ENCODE data around the gene CSNK1A1.
"Not testable (repeated sequence)": the region's sequence is repeated elsewhere in the genome, so short reads cannot be mapped to it uniquely, and the experiment has no call there.

CSNK1A1 gene

DNA sequence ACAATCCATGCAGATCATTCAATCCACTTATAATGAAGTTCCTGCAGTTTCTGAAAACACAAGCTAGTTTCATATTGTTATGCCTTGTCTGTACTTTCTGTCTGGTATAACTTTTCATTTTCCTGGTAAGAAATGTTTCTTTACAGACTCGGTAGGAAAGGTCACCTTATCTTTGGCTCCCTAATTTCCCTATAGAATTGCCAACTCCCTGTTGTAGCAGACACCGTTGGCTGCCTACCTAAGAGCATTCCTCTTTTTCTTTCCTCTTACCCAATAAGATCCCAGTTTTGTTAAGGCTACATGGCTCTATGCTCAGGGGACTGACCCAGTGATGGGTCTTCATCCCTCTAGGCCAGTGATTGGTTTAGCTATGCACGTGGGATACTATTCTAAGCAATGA is 23.9 kb upstream of the CSNK1A1 start:
- no peak for DNase-seq (ENCODE audit: low read depth, low spot score)
- H3K9me3 ChIP-seq (ENCODE audit: control insufficient read depth, insufficient read depth, low read length), result no peaks in the 10 kb centered on the region
- WGBS (ENCODE audit: insufficient coverage, insufficient read length), result no CpG with 5 or more reads among the region's 3 CpGs
- H3K36me3 ChIP-seq (ENCODE audit: control insufficient read depth, insufficient read depth, low read length), result no peaks in the 10 kb centered on the region
- H3K4me1 ChIP-seq (ENCODE audit: control insufficient read depth, insufficient read depth, low read length), result no peaks in the 10 kb centered on the region
- no peaks in the 10 kb centered on the region for H3K27me3 ChIP-seq (ENCODE audit: control insufficient read depth, insufficient read depth, low read length)
- no peak overlapping the region for H3K27ac ChIP-seq (ENCODE audit: low read length)
- H3K4me3 ChIP-seq (ENCODE audit: low read length), result no peak overlapping the region

DNA sequence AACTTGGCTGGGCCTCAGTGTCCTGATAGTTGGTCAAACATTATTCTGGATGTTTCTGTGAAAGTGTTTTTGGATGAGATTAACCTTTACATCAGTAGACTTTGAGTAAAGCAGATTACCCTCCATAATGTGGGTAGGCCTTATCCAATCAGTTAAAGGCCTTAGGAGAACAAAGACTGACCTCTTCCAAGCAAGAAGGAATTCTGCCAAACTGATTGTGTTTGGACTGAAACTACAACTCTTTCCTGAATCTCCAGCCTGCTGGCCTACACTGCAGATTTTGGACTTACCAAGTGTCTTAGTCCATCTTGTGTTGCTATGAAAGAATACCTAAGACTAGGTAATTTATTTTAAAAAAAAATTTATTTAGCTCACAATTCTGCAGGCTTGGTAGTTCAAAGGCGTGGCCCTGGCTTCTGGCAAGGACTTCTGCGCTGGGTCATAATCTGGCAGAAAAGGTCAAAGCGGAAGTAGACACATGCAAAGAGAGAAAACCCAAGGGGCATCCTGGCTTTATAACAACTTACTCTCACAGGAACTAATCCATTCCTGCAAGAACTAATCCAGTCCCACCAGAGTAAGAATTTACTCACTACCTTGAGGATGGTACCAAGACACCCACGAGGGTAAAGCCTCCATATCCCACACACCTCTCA is 21.5 kb upstream of the CSNK1A1 start:
- Histone ChIP-seq H3K27me3 (ENCODE audit: control insufficient read depth, insufficient read depth, low read length) (no peaks in the 10 kb centered on the region), H3K4me1 (ENCODE audit: control insufficient read depth, insufficient read depth, low read length) (no peaks in the 10 kb centered on the region), H3K9me3 (ENCODE audit: control insufficient read depth, insufficient read depth, low read length) (no peaks in the 10 kb centered on the region), H3K36me3 (ENCODE audit: control insufficient read depth, insufficient read depth, low read length) (no peaks in the 10 kb centered on the region), H3K4me3 (ENCODE audit: low read length) (no peak overlapping the region), H3K27ac (ENCODE audit: low read length) (no peak overlapping the region)
- no CpG with 5 or more reads among the region's 4 CpGs for WGBS (ENCODE audit: insufficient coverage, insufficient read length)
- DNase-seq (ENCODE audit: low read depth, low spot score), result no peak

DNA sequence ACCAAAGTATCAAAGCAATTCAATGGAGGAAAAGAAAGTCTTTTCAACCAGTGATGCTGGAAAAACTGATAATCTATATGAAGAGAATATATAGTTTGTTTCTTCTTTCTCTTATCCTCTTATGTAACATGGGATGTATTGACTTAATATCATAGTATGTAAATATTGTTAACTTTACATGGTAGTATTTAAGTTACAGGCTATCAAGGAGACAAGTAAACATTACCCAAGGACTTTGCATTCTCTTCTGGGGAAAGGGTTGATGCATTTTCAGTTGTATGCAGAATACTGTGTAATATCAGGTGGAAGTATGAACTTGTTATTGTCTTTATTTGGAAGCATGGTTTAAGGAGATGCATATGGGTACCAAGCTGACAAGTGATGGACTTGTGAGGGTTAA is 20.9 kb upstream of the CSNK1A1 start:
- H3K27ac ChIP-seq (ENCODE audit: low read length), result no peak overlapping the region
- no peaks in the 10 kb centered on the region for H3K36me3 ChIP-seq (ENCODE audit: control insufficient read depth, insufficient read depth, low read length)
- no peaks in the 10 kb centered on the region for H3K9me3 ChIP-seq (ENCODE audit: control insufficient read depth, insufficient read depth, low read length)
- H3K27me3 ChIP-seq (ENCODE audit: control insufficient read depth, insufficient read depth, low read length), result no peaks in the 10 kb centered on the region
- no peaks in the 10 kb centered on the region for H3K4me1 ChIP-seq (ENCODE audit: control insufficient read depth, insufficient read depth, low read length)
- no peak for DNase-seq (ENCODE audit: low read depth, low spot score)
- H3K4me3 ChIP-seq (ENCODE audit: low read length), result no peak overlapping the region

DNA sequence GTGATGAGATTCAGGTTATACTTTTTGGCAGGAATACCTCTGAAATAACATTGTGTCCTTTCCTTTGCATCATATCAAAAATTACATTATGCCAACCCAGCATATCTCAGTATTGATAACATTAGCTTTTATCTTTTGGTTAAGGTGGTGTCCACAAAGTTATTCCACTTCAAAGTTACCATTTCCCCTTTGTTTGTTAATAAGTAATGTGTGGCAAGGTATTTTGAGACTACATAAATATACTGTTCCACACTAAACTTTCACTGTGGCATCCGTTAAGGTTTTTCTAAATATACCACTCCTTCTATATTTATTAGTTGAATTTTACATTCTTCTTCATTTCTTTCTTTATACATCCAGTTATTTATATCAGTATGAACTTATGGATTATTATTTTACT is 16.0 kb upstream of the CSNK1A1 start:
- no peak for DNase-seq (ENCODE audit: low read depth, low spot score)
- no CpG with 5 or more reads among the region's 1 CpG for WGBS (ENCODE audit: insufficient coverage, insufficient read length)
- Histone ChIP-seq H3K36me3 (ENCODE audit: control insufficient read depth, insufficient read depth, low read length) (no peaks in the 10 kb centered on the region), H3K4me3 (ENCODE audit: low read length) (no peak overlapping the region), H3K27ac (ENCODE audit: low read length) (no peak overlapping the region), H3K9me3 (ENCODE audit: control insufficient read depth, insufficient read depth, low read length) (no peaks in the 10 kb centered on the region), H3K27me3 (ENCODE audit: control insufficient read depth, insufficient read depth, low read length) (no peaks in the 10 kb centered on the region), H3K4me1 (ENCODE audit: control insufficient read depth, insufficient read depth, low read length) (peaks cover 3% of the 10 kb centered on the region; the same call in 1 of the 2 replicates)

DNA sequence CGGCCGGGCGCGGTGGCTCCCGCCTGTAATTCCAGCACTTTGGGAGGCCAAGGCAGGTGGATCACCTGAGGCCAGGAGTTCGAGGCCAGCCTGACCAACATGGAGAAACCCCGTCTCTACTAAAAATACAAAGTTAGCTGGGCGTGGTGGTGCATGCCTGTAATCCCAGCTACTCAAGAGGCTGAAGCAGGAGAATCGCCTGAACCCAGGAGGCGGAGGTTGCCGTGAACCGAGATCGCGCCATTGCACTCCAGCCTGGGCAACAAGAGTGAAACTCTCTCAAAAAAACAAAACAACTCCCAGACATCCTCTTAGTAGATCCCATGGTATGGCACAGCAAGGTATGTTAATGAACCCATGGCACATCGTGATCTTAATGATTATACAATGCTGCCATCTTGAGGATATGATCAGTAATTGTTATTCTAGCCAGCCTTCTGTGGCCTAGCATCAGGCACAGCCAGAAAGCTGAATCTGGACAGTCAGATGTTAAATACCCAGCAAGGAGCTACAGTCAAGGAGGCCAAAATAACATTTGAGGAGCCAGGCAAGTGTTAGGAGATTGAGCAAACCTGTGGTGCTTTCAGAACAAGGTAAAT is 13.4 kb upstream of the CSNK1A1 start:
- peak; percentile 61 for DNase-seq (ENCODE audit: low read depth, low spot score)
- not testable (repeated sequence) for H3K27ac ChIP-seq (ENCODE audit: low read length)
- WGBS (ENCODE audit: insufficient coverage, insufficient read length), result no CpG with 5 or more reads among the region's 15 CpGs

DNA sequence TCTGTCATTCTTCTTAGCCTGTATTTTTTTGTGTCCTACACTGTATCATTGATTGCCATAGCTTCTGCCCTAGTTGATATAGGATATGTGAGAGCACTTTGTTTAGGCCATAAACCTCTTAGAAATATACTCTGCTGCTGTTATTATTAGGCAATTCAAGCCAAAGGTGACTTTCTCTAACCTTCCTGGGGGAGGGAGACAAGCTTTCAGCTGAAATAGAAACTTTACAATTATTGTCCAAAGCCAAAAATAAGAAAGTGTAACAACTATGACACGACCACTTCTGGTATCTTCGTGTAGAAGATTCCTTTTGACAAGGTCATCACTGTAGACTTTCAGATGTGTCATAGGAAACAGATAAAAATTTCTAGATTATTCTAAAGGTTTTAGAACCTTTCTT is 12.2 kb upstream of the CSNK1A1 start:
- no peak overlapping the region for H3K4me3 ChIP-seq (ENCODE audit: low read length)
- no peak overlapping the region for H3K27ac ChIP-seq (ENCODE audit: low read length)
- no peaks in the 10 kb centered on the region for H3K9me3 ChIP-seq (ENCODE audit: control insufficient read depth, insufficient read depth, low read length)
- H3K4me1 ChIP-seq (ENCODE audit: control insufficient read depth, insufficient read depth, low read length), result peaks cover 3% of the 10 kb centered on the region; the same call in 1 of the 2 replicates
- WGBS (ENCODE audit: insufficient coverage, insufficient read length), result no CpG with 5 or more reads among the region's 2 CpGs
- H3K27me3 ChIP-seq (ENCODE audit: control insufficient read depth, insufficient read depth, low read length), result no peaks in the 10 kb centered on the region
- DNase-seq (ENCODE audit: low read depth, low spot score), result no peak
- H3K36me3 ChIP-seq (ENCODE audit: control insufficient read depth, insufficient read depth, low read length), result no peaks in the 10 kb centered on the region

More for the DNA sequence above, 13.4 kb upstream of the CSNK1A1 start:
- H3K9me3 ChIP-seq (ENCODE audit: control insufficient read depth, insufficient read depth, low read length); H3K4me3 ChIP-seq (ENCODE audit: low read length); H3K27me3 ChIP-seq (ENCODE audit: control insufficient read depth, insufficient read depth, low read length); H3K36me3 ChIP-seq (ENCODE audit: control insufficient read depth, insufficient read depth, low read length); H3K4me1 ChIP-seq (ENCODE audit: control insufficient read depth, insufficient read depth, low read length): not testable (repeated sequence)

DNA sequence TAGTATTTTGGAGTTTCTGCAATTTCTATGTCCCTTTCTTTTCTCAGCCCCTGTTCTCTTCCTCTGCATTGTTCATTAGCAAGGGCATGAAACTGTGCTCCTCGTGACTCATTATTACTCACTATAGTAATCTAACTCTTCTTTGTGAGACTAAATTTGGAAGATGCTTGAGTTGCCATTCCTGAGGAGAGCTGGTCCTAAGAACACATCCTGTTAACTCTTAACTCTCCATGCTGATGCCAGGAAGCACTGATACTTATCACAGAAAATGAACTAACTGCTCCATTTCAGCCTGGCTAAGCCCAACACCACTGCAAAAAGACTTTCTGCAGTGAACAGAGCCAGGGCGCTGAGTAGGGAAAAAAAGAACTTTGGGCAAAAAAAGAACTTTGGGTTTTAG is 10.6 kb upstream of the CSNK1A1 start:
- no peaks in the 10 kb centered on the region for H3K36me3 ChIP-seq (ENCODE audit: control insufficient read depth, insufficient read depth, low read length)
- DNase-seq (ENCODE audit: low read depth, low spot score), result no peak
- peaks cover 3% of the 10 kb centered on the region; the same call in 1 of the 2 replicates for H3K4me1 ChIP-seq (ENCODE audit: control insufficient read depth, insufficient read depth, low read length)
- H3K9me3 ChIP-seq (ENCODE audit: control insufficient read depth, insufficient read depth, low read length), result no peaks in the 10 kb centered on the region
- H3K27ac ChIP-seq (ENCODE audit: low read length), result no peak overlapping the region
- WGBS (ENCODE audit: insufficient coverage, insufficient read length), result no CpG with 5 or more reads among the region's 2 CpGs
- H3K4me3 ChIP-seq (ENCODE audit: low read length), result no peak overlapping the region
- no peaks in the 10 kb centered on the region for H3K27me3 ChIP-seq (ENCODE audit: control insufficient read depth, insufficient read depth, low read length)

DNA sequence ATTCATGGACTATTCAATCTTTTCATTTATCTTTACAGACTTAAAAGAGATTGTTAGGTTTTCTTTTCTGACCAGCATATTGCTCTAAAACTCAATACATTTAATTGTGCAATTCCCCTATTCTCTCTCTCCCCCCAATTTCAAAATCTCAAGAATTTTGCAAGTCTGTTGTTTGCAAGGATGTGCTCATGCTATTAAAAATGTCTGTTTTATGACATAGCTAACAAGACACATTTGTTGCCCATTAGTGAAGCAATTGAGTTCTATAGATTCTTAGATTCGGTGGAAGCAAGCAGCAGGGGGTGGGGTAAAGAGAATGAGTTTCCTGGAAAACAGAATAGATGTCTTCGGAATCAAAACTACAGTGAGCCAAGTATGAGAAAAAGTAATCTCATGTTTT is 8.5 kb upstream of the CSNK1A1 start:
- no peaks in the 10 kb centered on the region for H3K27me3 ChIP-seq (ENCODE audit: control insufficient read depth, insufficient read depth, low read length)
- H3K36me3 ChIP-seq (ENCODE audit: control insufficient read depth, insufficient read depth, low read length), result no peaks in the 10 kb centered on the region

DNA sequence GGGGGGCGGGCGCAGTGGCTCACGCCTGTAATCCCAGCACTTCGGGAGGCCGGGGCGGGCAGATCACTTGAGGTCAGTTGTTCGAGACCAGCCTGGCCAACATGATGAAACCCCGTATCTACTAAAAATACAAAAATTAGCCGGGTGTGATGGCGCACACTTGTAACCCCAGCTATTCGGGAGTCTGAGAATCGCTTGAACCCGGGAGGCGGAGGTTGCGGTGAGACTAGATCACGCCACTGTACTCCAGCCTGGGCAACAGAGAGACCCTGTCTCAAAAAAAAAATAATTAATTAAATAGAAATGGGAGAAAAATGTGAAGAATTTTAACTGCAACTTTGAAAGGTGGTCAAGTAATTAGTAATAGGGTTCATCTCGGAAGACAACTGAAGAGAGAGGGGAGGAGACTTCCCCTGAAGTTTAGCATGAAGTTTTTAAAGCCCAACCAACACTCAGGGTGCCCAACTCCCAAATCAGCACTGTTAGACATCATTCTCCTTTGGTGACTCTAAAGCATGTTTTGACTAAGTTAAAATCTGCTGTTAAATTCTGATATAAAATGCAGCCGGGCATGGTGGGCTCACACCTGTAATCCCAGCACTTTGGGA is 1.4 kb upstream of the CSNK1A1 start:
- 100% methylated on average over 1 of the region's 18 CpGs for WGBS (ENCODE audit: insufficient coverage, insufficient read length)
- no peak overlapping the region for H3K4me3 ChIP-seq (ENCODE audit: low read length)
- DNase-seq (ENCODE audit: low read depth, low spot score), result no peak
- no peaks in the 10 kb centered on the region for H3K9me3 ChIP-seq (ENCODE audit: control insufficient read depth, insufficient read depth, low read length)
- no peak overlapping the region for H3K27ac ChIP-seq (ENCODE audit: low read length)
- peaks cover 7% of the 10 kb centered on the region; the same call in 1 of the 2 replicates for H3K36me3 ChIP-seq (ENCODE audit: control insufficient read depth, insufficient read depth, low read length)
- no peaks in the 10 kb centered on the region for H3K27me3 ChIP-seq (ENCODE audit: control insufficient read depth, insufficient read depth, low read length)
- H3K4me1 ChIP-seq (ENCODE audit: control insufficient read depth, insufficient read depth, low read length), result no peaks in the 10 kb centered on the region

More for the DNA sequence above, 8.5 kb upstream of the CSNK1A1 start:
- Histone ChIP-seq H3K27ac (ENCODE audit: low read length) (no peak overlapping the region), H3K4me3 (ENCODE audit: low read length) (no peak overlapping the region), H3K4me1 (ENCODE audit: control insufficient read depth, insufficient read depth, low read length) (peaks cover 3% of the 10 kb centered on the region; the same call in 1 of the 2 replicates), H3K9me3 (ENCODE audit: control insufficient read depth, insufficient read depth, low read length) (no peaks in the 10 kb centered on the region)
- DNase-seq (ENCODE audit: low read depth, low spot score), result no peak
- no CpG with 5 or more reads among the region's 2 CpGs for WGBS (ENCODE audit: insufficient coverage, insufficient read length)

DNA sequence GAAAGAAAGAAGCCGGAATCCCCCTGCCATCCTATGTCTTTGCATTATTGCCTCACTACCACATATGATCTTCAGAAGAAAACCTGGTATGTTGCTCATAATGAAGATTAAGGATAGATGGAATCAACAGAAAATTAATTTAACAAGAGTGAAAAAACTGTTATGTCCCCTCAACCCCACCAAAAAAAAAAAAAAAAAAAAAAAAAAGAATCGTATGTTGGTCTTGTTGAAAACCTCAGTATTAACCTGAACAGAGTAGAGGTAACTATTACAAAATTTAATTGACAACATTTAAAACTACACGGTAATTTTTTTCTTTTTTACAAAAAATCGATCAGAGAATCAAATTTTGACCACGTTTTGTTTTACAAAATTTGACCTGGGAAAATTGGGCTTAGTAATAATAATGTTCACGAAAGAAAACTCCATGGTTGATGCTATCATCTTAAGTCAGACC is 827 bp upstream of the CSNK1A1 start:
- H3K27ac ChIP-seq (ENCODE audit: low read length), result no peak overlapping the region
- no CpG with 5 or more reads among the region's 6 CpGs for WGBS (ENCODE audit: insufficient coverage, insufficient read length)
- H3K27me3 ChIP-seq (ENCODE audit: control insufficient read depth, insufficient read depth, low read length), result no peaks in the 10 kb centered on the region

More for the DNA sequence above, 827 bp upstream of the CSNK1A1 start:
- no peak for DNase-seq (ENCODE audit: low read depth, low spot score)
- Histone ChIP-seq H3K4me3 (ENCODE audit: low read length) (peak overlapping the region; percentile 98; the same call in 1 of the 2 replicates), H3K4me1 (ENCODE audit: control insufficient read depth, insufficient read depth, low read length) (no peaks in the 10 kb centered on the region), H3K9me3 (ENCODE audit: control insufficient read depth, insufficient read depth, low read length) (no peaks in the 10 kb centered on the region), H3K36me3 (ENCODE audit: control insufficient read depth, insufficient read depth, low read length) (peaks cover 7% of the 10 kb centered on the region; the same call in 1 of the 2 replicates)
